GM23338 (cell line): ENCODE data around the gene TIPRL. TPM values are rescaled to one million over a fixed set of nuclear protein-coding genes. Genes with fewer than 3 reads are reported as not detected.

Experiments used
- ATAC-seq: fragments of 200-7000 bp; cut with Tn5 transposase; 3 replicates; pipeline ENCODE4 v1.9.1; 2020
- DNase-seq: peaks from one replicate; pipeline ENCODE4 v3.0.0-alpha.2; 2015; ENCODE audit warnings: low spot score
- H2AFZ ChIP-seq: fragments of 200-600 bp; sonication (generic); 2 replicates; pipeline ENCODE4 v1.8.0; 2016; ENCODE audit warnings: antibody characterized with exemption, mild to moderate bottlenecking, moderate library complexity
- H3F3A ChIP-seq: fragments of 200-600 bp; sonication (generic); replicated peaks from 2 replicates; pipeline ENCODE4 v1.8.0; 2017; ENCODE audit warnings: antibody characterized with exemption, mixed run types, low read depth
- H3K27ac ChIP-seq: fragments of 200-600 bp; sonication (generic); 2 replicates; pipeline ENCODE4 v1.6.1; 2016; ENCODE audit warnings: low read depth
- H3K27me3 ChIP-seq: fragments of 200-600 bp; sonication (generic); 2 replicates; pipeline ENCODE4 v1.8.0; 2016; ENCODE audit warnings: mild to moderate bottlenecking, mixed run types, moderate library complexity; ENCODE audit not compliant: insufficient read depth
- H3K36me3 ChIP-seq: fragments of 200-600 bp; sonication (generic); 2 replicates; pipeline ENCODE4 v1.8.0; 2016; ENCODE audit warnings: mild to moderate bottlenecking; ENCODE audit not compliant: insufficient read depth
- H3K4me1 ChIP-seq: fragments of 200-600 bp; sonication (generic); 2 replicates; pipeline ENCODE4 v1.8.0; 2016; ENCODE audit warnings: mild to moderate bottlenecking, moderate library complexity; ENCODE audit not compliant: insufficient read depth
- H3K4me2 ChIP-seq: fragments of 200-600 bp; sonication (generic); 2 replicates; pipeline ENCODE4 v1.7.1; 2017; ENCODE audit warnings: mixed run types
- H3K4me3 ChIP-seq: fragments of 200-600 bp; sonication (generic); 2 replicates; pipeline ENCODE4 v1.6.1; 2016; ENCODE audit warnings: mixed run types
- H3K79me2 ChIP-seq: fragments of 200-600 bp; sonication (generic); replicated peaks from 2 replicates; pipeline ENCODE4 v1.8.0; 2017; ENCODE audit warnings: mild to moderate bottlenecking; ENCODE audit not compliant: insufficient read depth
- H3K9me2 ChIP-seq: fragments of 200-600 bp; sonication (generic); 2 replicates; pipeline ENCODE4 v1.8.0; 2017; ENCODE audit not compliant: insufficient read depth
- H4K20me1 ChIP-seq: fragments of 200-600 bp; sonication (generic); replicated peaks from 2 replicates; pipeline ENCODE4 v1.8.0; 2017; ENCODE audit warnings: mild to moderate bottlenecking; ENCODE audit not compliant: insufficient read depth
- H3K27ac Mint-ChIP-seq: 2 replicates; pipeline ENCODE4 v1.8.0; 2020; ENCODE audit warnings: inconsistent platforms, mild to moderate bottlenecking, moderate library complexity, mixed read lengths
- H3K27me3 Mint-ChIP-seq: 3 replicates; pipeline ENCODE4 v1.8.0; 2022; ENCODE audit warnings: low read depth, mild to moderate bottlenecking, moderate library complexity, mixed read lengths, inconsistent platforms; ENCODE audit not compliant: insufficient read depth, poor library complexity
- H3K36me3 Mint-ChIP-seq: 3 replicates; pipeline ENCODE4 v1.8.0; 2021; ENCODE audit warnings: low read depth, mild to moderate bottlenecking, inconsistent platforms, moderate library complexity, mixed read lengths
- H3K4me1 Mint-ChIP-seq: 3 replicates; pipeline ENCODE4 v1.8.0; 2020; ENCODE audit warnings: mild to moderate bottlenecking, inconsistent platforms, mixed read lengths
- H3K4me3 Mint-ChIP-seq: 3 replicates; pipeline ENCODE4 v1.8.0; 2021; ENCODE audit warnings: moderate library complexity, mild to moderate bottlenecking, inconsistent platforms, mixed read lengths
- H3K9me3 Mint-ChIP-seq: 3 replicates; pipeline ENCODE4 v1.8.0; 2020; ENCODE audit warnings: moderate library complexity, mild to moderate bottlenecking, inconsistent platforms, mixed read lengths
- CREB1 ChIP-seq: fragments of 250-450 bp; sonication (Bioruptor Pico); IDR thresholded peaks from 2 replicates; pipeline ENCODE4 v1.5.0; 2020; ENCODE audit warnings: low read depth, mild to moderate bottlenecking, moderate library complexity
- EZH2 ChIP-seq: fragments of 200-600 bp; sonication (generic); IDR thresholded peaks from one replicate; pipeline ENCODE4 v1.8.0; 2017; ENCODE audit warnings: antibody characterized with exemption, mild to moderate bottlenecking, low read depth; ENCODE audit not compliant: unreplicated experiment
- EZH2phosphoT487 ChIP-seq: fragments of 200-600 bp; sonication (generic); IDR thresholded peaks from one replicate; pipeline ENCODE4 v1.8.1; 2018; ENCODE audit warnings: antibody characterized with exemption; ENCODE audit not compliant: unreplicated experiment
- JUNB ChIP-seq: IDR thresholded peaks from one replicate; pipeline ENCODE4 v1.6.1; 2016; ENCODE audit warnings: antibody characterized with exemption; ENCODE audit not compliant: unreplicated experiment
- NANOG ChIP-seq: IDR thresholded peaks from 2 replicates; pipeline ENCODE4 v1.6.1; 2016; ENCODE audit warnings: antibody characterized with exemption, borderline replicate concordance
- POLR2AphosphoS5 ChIP-seq: IDR thresholded peaks from 2 replicates; pipeline ENCODE4 v1.6.1; 2016; ENCODE audit warnings: antibody characterized with exemption, low read depth
- REST ChIP-seq: IDR thresholded peaks from one replicate; pipeline ENCODE4 v1.6.1; 2018; ENCODE audit warnings: antibody characterized with exemption; ENCODE audit not compliant: unreplicated experiment
- STAT1 ChIP-seq: IDR thresholded peaks from one replicate; pipeline ENCODE4 v1.6.1; 2016; ENCODE audit warnings: antibody characterized with exemption; ENCODE audit not compliant: unreplicated experiment
- ZNF462 ChIP-seq: fragments of 250-450 bp; sonication (Bioruptor Pico); IDR thresholded peaks from 2 replicates; pipeline ENCODE4 v1.5.0; 2020; ENCODE audit warnings: mild to moderate bottlenecking, moderate library complexity
- polyA plus RNA-seq: library from polyadenylated mRNA; unstranded; fragments of >200 nt; fragmentation: Nextera tagmentation; extraction: Ambion mirVana; gene quantifications from 2 replicates; pipeline ENCODE4 v1.2.1, GENCODE V29; 2016
- total RNA-seq: library from RNA; depleted of rRNA; stranded (reverse); fragments of >200 nt; shearing (Covaris generic); gene quantifications from 2 replicates; pipeline ENCODE4 v1.2.3, GENCODE V29; 2014
- TF ChIP-seq, protein P1 (sequence below), 2 experiments: fragments of 200-600 bp in 1 of 2; sonication (generic) in 1 of 2; conservative IDR thresholded peaks; 2 replicates each; pipeline versions ENCODE4 v1.5.1 to v1.6.1; 2016 to 2017; ENCODE audit warnings: antibody characterized with exemption in 2 of 2, low read depth in 2 of 2, mild to moderate bottlenecking in 2 of 2, moderate library complexity in 1 of 2

TIPRL gene
- total and polyA plus RNA-seq, 2 experiments from 2014 or later, result 15.9 to 32.0 TPM

DNA sequence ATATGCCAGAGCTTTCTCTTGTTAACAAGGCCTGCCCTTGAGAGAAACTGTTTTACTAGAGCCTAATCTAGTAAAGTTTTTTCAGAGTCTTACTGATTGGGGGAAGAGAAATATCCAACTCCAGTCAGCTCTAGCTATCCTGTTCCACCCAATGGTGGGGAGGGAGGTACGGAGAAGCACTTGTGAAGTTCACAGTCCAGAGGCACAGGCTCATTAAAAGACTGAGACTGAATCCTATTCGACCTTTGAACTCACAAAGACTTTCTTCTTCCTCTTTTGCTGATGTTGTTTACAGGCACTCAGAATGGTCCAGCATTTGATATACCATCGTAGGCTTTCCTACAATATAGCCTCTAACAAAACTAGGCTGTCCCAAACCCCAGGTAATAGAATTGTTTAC is 31.6 kb downstream of the TIPRL start (continued):
- no peak for TF ChIP-seq REST

DNA sequence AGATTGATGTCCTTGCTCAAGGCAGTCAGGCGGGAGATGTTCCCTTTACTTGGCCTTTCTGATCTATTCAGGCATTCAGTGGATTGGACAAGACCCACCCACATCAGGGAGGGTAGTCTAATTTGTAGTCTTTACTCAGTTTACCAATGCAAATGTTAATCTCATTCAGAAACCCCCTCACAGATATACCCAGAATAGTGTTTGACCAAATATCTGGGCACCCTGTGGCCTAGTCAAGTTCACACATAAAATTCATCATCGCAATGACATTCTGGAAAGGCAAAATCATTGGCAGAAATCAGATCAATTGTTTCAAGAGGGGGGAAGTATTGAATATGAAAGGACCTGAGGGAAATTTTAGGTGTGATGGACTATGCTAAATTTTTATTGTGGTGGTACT is 34.6 kb downstream of the TIPRL start:
- no peak overlapping the region for H3K27ac Mint-ChIP-seq
- Histone ChIP-seq H3K27me3 (no peaks in the 10 kb centered on the region), H2AFZ (no peak overlapping the region), H3K9me2 (0 out of 2 replicates have a peak, but pooled peaks cover 4% of the 10 kb centered on the region), H3K4me3 (no peak overlapping the region), H3K4me2 (no peak overlapping the region), H4K20me1 (no peaks in the 10 kb centered on the region), H3K4me1 (peaks cover 9% of the 10 kb centered on the region), H3K79me2 (no peaks in the 10 kb centered on the region), H3F3A (no peaks in the 10 kb centered on the region), H3K27ac (no peak overlapping the region), H3K36me3 (peaks cover 7% of the 10 kb centered on the region; the same call in 1 of the 2 replicates)
- no peak for ATAC-seq
- DNase-seq, result no peak
- peaks cover 9% of the 10 kb centered on the region; the same call in 2 of the 3 replicates for H3K36me3 Mint-ChIP-seq
- peaks cover 9% of the 10 kb centered on the region for H3K4me1 Mint-ChIP-seq
- H3K9me3 Mint-ChIP-seq, result peaks cover 31% of the 10 kb centered on the region; the same call in 2 of the 3 replicates
- H3K4me3 Mint-ChIP-seq, result no peak overlapping the region
- H3K27me3 Mint-ChIP-seq, result no peaks in the 10 kb centered on the region
- TF ChIP-seq, protein P1, sequence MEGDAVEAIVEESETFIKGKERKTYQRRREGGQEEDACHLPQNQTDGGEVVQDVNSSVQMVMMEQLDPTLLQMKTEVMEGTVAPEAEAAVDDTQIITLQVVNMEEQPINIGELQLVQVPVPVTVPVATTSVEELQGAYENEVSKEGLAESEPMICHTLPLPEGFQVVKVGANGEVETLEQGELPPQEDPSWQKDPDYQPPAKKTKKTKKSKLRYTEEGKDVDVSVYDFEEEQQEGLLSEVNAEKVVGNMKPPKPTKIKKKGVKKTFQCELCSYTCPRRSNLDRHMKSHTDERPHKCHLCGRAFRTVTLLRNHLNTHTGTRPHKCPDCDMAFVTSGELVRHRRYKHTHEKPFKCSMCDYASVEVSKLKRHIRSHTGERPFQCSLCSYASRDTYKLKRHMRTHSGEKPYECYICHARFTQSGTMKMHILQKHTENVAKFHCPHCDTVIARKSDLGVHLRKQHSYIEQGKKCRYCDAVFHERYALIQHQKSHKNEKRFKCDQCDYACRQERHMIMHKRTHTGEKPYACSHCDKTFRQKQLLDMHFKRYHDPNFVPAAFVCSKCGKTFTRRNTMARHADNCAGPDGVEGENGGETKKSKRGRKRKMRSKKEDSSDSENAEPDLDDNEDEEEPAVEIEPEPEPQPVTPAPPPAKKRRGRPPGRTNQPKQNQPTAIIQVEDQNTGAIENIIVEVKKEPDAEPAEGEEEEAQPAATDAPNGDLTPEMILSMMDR (conservative IDR thresholded peaks at IDR 0.05; ENCODE audit: low read depth in 2 of 2), result no peak
- TF ChIP-seq JUNB (no peak), EZH2 (no peak), POLR2AphosphoS5 (no peak), NANOG (no peak), STAT1 (no peak), EZH2phosphoT487 (no peak), ZNF462 (no peak), CREB1 (CRISPR knock-in tag) (no peak), REST (no peak)
